Eye (tissue), 1 donor: ENCODE measurements around the gene TFAM.

ENCODE experiments used
- DNase-seq: peaks from one replicate; pipeline ENCODE4 v3.0.0-alpha.2; 2015

Gene TFAM

GRCh38 chr10:58384999-58385783 lies at the start of gene TFAM:
TFAM (plus strand) TSS chr10:58385410; CDS start chr10:58385548, 138 bp downstream.
- peak; percentile 98 for DNase-seq

DNA sequence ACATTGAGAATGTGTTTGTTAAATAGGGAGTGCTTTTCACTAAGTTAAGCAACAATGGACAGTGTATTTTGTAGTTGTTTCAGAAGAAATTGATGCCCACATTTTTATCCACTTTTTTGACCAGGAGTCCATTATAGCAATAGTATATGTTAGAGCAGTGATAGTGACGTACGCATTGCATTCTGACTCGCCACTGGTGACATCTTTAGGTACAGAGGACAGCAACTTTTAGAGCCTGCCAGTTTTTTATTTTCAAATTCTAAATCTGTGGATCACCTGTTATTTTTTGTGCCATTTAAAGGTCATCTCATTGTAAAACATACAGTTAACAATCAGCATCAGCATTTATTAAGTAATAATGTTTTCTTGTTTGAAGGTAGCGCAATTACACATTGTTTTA lies 49.0 kb upstream of the TFAM start:
- no peak for DNase-seq

DNA sequence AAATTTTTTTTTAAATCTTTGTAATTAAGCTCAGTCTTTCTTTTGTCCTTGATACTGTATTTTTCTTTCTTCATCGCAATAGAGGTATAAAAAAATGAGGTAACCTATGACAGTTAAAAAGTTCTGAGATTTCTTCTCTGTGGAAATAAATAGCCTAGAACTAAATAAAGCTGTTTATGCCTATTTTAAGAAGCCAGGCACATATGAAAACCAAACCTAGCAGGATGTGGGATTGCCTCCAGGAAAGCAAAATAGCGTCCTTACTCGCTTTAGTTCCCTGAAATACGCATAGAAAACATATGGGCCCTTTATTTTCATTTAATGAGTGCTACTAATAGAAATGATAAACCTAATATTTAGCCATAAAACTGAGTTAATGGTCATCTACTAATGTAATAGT lies 43.8 kb upstream of the TFAM start:
- DNase-seq: no peak

DNA sequence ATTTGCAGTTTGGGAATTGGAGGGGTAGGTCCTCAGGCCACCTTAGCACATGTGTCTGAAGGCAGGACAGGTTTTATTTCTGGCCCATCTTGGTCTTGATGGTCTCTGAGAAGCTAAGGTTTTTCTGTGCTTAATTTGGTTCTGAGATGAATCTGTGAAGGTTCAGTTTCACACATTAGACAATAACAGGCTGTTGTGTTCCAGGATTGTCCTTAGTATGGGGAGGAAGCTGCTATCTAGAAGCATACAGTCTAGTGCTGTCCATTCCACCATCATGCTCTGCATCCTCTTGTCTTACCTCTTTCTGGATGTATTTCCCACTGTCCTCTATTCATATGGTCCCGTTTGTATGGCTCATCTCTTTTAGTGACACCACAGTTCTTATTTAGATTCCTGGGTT lies 43.3 kb upstream of the TFAM start:
- DNase-seq: no peak

- DNase-seq: no peak
Measured at GRCh38 chr10:58347967-58348366, 37.2 kb upstream of the TFAM start.

DNA sequence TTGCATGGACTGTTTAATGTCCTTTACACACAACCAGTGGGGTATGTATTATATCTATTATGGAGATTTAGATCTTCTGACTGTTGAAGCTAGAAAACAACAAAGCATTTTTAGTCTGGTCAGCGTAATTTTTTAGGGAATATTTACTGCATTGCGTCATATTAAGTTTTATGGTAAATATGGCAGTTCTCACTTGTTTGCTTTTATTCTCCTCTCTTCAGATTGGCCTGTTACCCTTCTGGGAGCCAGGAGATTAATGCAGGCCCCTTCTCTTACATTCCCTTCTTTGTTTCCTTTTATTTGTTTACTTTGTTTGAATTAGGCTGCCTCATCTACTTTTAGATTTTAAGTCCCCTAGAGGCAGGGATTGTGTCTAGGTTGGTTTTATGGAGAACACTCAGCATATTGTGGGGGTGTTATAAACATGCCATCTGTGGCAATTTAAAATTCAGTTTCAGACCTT lies 36.6 kb upstream of the TFAM start:
- DNase-seq: no peak

DNA sequence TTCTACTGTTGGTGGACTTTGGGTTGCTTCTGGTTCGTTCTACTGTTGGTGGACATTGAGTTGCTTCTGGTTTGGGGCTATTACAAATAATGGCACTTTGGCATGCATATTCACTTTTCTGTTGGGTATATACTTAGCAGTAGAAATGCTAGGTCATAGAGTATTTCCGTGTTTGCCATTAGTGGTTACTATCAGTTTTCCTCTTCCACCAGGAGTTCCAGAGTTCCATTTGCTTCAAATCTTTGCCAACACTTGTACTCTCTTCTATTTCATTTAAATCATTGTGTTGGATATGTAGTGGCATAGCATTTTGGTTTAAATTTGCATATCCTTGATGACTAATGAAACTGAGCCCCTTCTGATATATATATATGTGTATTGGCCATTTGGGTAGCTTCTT lies 35.2 kb upstream of the TFAM start:
- no peak for DNase-seq

GRCh38 chr10:58350619-58351323 lies 34.4 kb upstream of the TFAM start:
- no peak for DNase-seq

DNA sequence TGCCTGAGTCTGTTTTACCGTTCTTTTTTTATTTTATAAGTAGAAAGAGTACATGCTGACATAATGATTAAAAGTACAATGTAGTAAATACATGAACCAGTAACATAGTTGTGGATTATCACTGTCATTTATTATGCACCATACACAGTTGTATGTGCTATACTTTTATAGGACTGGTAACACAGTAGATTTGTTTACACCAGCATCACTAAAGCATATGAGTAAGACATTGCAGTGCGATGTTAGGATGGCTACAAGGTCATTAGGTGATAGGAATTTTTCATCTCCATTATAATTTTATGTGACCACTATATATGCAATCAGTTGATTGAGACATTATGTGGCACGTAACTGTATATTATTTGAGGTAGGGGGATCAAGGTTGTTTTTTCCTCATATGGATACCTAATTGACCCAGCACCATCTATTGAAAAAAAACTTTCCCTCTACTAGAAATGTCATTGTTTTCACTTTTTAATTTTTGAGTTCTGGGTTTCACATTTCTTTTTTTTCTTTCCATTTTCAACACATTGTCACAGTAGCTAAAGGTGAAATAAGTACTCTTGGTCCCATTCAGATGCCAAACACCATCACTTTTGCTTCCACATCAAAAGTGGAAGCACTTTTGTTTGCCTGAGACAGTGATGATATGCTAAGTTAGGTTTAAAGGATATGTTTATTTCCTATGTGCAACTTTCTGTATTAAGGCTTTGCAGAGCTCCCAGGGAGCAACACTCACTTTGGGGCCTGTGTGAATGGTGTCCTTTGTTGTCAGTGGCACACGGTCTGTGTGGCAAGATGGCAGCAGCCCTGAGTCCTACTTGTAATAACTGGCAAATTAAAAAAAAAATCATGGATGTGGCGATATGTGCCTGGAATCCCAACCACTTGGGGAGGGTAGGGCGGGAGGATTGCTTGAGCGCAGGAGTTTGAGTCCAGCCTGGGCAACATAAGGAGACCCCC lies 33.3 kb upstream of the TFAM start:
- DNase-seq: no peak

DNA sequence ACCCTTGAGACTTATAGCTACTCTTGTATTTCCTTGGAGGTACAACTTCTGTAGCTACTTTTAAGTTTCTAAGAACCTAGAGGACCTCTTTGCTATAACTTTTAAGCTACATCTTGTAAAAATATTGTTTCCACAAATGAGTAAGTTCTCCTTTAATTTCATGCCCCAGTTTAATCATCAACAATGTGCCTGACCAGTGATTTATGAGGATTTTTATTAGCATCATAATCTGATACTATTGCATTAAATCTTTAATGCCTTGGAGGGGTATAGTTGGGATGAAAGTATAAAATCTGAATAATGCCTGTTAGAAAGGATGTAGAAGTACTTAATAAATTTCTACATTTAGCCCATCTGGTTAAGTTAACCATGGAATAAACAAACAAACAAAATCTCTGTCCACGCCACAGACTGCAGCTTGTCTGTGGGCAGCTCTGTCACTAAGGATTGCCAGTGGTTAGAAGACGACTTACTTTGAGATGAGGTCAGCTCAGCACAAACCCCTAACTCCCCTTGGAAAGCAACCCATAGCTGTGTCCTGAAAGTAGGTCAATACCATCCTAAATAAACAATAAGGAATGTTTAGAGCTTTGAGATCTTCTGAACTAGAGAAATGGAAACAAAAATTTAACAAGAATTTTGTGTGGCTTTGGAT lies 32.1 kb upstream of the TFAM start:
- DNase-seq: peak; percentile 12

- DNase-seq: no peak
Measured at GRCh38 chr10:58356756-58357155, 28.5 kb upstream of the TFAM start.

GRCh38 chr10:58358314-58358933 lies 26.8 kb upstream of the TFAM start:
- DNase-seq: no peak

DNA sequence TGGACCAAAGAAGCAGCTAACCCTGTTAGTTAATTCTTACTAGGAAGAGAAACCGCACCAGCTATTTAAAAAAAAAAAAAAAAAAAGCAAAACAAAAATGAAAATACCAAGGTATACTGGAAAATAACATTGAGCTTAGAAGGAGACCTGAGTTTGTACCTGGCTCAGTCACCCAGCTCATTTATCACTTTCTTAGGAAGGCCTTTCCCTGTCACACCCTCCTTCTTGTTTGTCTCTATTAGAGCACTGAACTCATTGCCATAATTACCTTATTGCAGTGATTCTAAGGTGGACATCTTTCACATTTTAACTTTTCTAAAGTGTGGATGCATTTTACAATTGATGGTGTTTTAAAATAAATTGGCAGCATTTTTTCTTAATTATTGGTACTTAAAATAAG lies 26.3 kb upstream of the TFAM start:
- no peak for DNase-seq

DNA sequence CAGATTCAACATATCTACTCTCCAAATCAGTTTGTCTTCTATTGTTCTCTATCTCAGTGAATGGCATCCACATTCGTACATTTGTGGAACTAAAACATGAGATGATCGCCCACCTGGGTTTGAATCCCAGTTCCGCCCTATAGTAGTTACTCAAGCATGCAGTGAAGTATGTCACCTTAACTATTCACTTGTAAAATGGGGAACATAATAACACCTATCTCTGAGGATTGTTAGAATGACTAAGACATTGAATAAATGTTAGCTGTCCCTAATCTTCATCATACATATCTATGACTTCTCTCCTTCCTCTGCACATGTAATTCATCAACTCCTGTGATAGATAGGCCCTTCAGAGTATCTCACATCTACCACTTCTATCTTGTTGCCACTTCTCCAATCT lies 25.7 kb upstream of the TFAM start:
- no peak for DNase-seq

- no peak for DNase-seq
Measured at GRCh38 chr10:58360412-58361004, 24.7 kb upstream of the TFAM start.

DNA sequence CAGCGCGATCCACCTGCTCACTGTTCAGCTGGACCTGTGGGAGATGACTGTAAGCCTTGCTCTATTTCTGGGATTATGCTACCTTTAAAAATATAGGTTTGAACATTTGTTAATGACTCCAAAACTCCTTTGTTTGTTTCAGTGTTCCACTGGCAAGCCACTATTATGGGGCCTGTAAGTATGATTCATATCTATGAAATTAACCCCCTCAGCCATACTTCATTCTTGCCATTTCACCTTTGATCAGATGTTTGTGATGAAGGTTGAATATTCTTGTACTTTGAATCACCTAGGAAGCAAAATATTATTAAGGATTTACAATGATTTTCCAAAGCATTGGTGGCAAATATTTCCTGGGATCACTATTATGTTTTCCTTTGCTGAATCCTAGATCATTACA lies 23.9 kb upstream of the TFAM start:
- DNase-seq: no peak

- DNase-seq: no peak
Measured at GRCh38 chr10:58362027-58362789, 23.0 kb upstream of the TFAM start.

- no peak for DNase-seq
Measured at GRCh38 chr10:58367069-58367468, 18.1 kb upstream of the TFAM start.

DNA sequence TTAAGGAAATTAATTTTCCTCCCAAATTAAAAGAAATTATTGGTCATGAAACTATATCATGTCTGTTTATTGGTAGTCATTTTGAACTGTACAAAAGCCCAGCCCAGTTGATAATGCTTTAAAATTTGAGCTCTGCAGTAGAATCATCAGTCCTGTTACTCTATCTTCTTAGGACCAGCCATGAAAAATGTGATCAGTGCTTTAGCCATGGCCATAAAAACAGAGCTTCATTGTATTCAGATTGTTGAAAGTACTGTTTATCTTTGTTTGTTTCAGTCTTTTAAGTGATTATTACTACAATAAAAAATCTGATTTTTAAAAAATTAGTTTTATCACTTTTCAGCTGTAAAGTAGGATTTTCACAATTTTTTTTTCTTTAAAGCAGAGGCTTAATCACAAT lies 13.7 kb upstream of the TFAM start:
- DNase-seq: no peak

DNA sequence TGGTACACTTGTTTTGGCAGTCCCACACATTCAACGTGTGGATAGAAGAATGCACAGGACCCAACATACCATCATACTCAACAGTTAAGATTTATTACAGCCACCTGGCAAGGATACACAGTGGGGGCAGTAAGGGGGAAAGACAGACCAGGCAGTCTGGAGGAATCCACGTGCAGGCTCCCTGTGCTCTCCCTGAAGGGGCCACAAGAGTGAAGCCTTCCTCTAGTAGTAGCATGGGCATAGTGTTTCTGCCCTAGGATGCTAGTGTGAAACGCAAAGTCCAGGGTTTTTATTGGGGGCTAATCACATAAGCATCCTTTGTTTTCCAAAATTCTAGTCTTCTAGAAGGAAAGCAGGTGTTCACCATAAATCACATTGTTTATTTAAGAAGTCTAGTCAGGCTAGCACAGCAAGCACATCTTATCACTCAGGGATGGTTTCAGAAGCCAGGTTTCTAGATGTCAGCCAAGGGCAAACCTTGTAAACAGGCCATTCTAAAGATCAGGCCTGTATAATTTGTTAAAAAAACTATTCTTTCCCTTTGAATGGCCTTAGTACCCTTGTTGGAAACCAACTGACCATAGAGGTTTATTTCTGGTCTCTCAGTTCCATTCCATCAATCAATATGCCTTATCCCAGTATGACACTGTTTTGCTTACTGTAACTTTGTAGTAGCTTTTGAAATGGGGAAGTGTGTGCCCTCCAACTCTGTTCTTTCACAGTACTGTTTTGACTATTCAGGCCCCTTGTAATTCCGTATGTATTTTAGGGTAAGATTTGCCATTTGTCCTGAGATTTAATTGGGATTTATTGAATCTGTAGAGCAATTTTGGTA lies 12.4 kb upstream of the TFAM start:
- DNase-seq: no peak
